Astrocyte of the cerebellum (primary cell): ENCODE measurements around the gene MCM8.
A peak's percentile ranks its signal among the peaks of the same experiment; 100 is the strongest.

Source experiments
- DNase-seq: peaks from one replicate; pipeline ENCODE4 v3.0.0-alpha.2; 2011; ENCODE audit warnings: low read depth
- H3K4me3 ChIP-seq: 2 replicates; pipeline ENCODE4 v1.5.1; 2011; ENCODE audit warnings: mild to moderate bottlenecking, low read depth, low read length, moderate library complexity
- CTCF ChIP-seq: IDR thresholded peaks from 2 replicates; pipeline ENCODE4 v1.5.1; 2012; ENCODE audit warnings: low read length, low read depth, moderate library complexity, mild to moderate bottlenecking; ENCODE audit errors: missing control alignments
- in situ Hi-C: cut with HindIII; loops from 2 replicates; pipeline ENCODE4 v1.10.0; 2017; ENCODE audit warnings: low sequenced_read_pairs

The MCM8 gene

GRCh38 chr20:5990946-5991345 is 40.5 kb downstream of the MCM8 start:
- DNase-seq, result no peak
- no peak for TF ChIP-seq CTCF
- in situ Hi-C loops, result no loop called here

GRCh38 chr20:5991623-5992441 is 41.4 kb downstream of the MCM8 start:
- no peak for DNase-seq
- TF ChIP-seq CTCF, result no peak
- in situ Hi-C loops, result no loop called here
- H3K4me3 ChIP-seq, result no peak overlapping the region

More at GRCh38 chr20:5990946-5991345, 40.5 kb downstream of the MCM8 start:
- H3K4me3 ChIP-seq, result no peak overlapping the region

GRCh38 chr20:5996765-5997164 is 46.3 kb downstream of the MCM8 start:
- no peak overlapping the region for H3K4me3 ChIP-seq
- DNase-seq, result no peak
- no peak for TF ChIP-seq CTCF
- in situ Hi-C loops, result no loop called here

GRCh38 chr20:5999783-6000182 is 49.3 kb downstream of the MCM8 start:
- TF ChIP-seq CTCF, result no peak
- DNase-seq, result no peak
- in situ Hi-C loops, result no loop called here
- no peak overlapping the region for H3K4me3 ChIP-seq

- no peak for TF ChIP-seq CTCF
- no peak overlapping the region for H3K4me3 ChIP-seq
- in situ Hi-C loops, result no loop called here
- DNase-seq, result no peak
These were observed 50.4 kb downstream of the MCM8 start for GRCh38 chr20:6000871-6001270.

- in situ Hi-C loops, result no loop called here
- TF ChIP-seq CTCF, result no peak
- H3K4me3 ChIP-seq, result peak overlapping the region; percentile 62
These were observed 56.1 kb downstream of the MCM8 start for GRCh38 chr20:6006603-6006949.

More at GRCh38 chr20:6006603-6006949, 56.1 kb downstream of the MCM8 start:
- no peak for DNase-seq
